HUES6 (cell line): ENCODE measurements around the gene PNISR.

Source experiments
- H3K27ac ChIP-seq: 2 replicates; pipeline ENCODE4 v1.7.0; 2013; ENCODE audit warnings: low read depth, mild to moderate bottlenecking, low read length, inconsistent platforms
- H3K27me3 ChIP-seq: 2 replicates; pipeline ENCODE4 v1.6.1; 2013; ENCODE audit warnings: low read length; ENCODE audit not compliant: control insufficient read depth, insufficient read depth
- H3K36me3 ChIP-seq: 2 replicates; pipeline ENCODE4 v1.6.1; 2013; ENCODE audit warnings: low read length; ENCODE audit not compliant: control insufficient read depth, insufficient read depth
- H3K4me1 ChIP-seq: 2 replicates; pipeline ENCODE4 v1.6.1; 2013; ENCODE audit warnings: low read length; ENCODE audit not compliant: control insufficient read depth, insufficient read depth
- H3K4me3 ChIP-seq: 2 replicates; pipeline ENCODE4 v1.5.1; 2013; ENCODE audit warnings: low read depth, low read length
- H3K9ac ChIP-seq: one replicate; pipeline ENCODE4 v1.6.1; 2013; ENCODE audit warnings: mild to moderate bottlenecking, low read length
- H3K9me3 ChIP-seq: 2 replicates; pipeline ENCODE4 v1.6.1; 2013; ENCODE audit warnings: low read depth, low read length; ENCODE audit not compliant: control insufficient read depth, insufficient read depth

Gene PNISR

DNA sequence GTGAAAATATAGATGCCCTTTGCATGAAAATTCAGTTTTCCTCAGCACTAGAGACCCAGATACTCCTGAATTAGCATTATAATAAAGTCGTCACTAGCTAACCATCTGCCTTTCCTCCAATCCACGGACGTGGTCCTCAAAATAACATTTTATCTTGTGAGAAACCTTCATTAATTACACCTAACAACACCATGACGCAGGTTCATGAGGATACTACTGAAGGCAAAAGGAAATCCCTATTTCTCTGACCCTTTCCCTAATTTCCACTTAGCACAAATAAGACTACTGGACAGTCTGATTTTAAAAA, 1.3 kb upstream of the PNISR start:
- Histone ChIP-seq H3K9me3 (no peaks in the 10 kb centered on the region), H3K27ac (peak overlapping the region; percentile 94), H3K9ac (peak overlapping the region; percentile 97), H3K27me3 (no peaks in the 10 kb centered on the region), H3K4me1 (peaks cover 28% of the 10 kb centered on the region), H3K36me3 (peaks cover 25% of the 10 kb centered on the region), H3K4me3 (peak overlapping the region; percentile 98)

GRCh38 chr6:99425647-99426450, 741 bp upstream of the PNISR start:
- H3K36me3 ChIP-seq: peaks cover 22% of the 10 kb centered on the region
- H3K27me3 ChIP-seq: no peaks in the 10 kb centered on the region
- H3K9ac ChIP-seq: peak overlapping the region; percentile 97
- no peaks in the 10 kb centered on the region for H3K9me3 ChIP-seq
- peak overlapping the region; percentile 98 for H3K4me3 ChIP-seq
- peaks cover 31% of the 10 kb centered on the region for H3K4me1 ChIP-seq
- peak overlapping the region; percentile 94 for H3K27ac ChIP-seq

GRCh38 chr6:99424022-99424421, 1.1 kb downstream of the PNISR start:
- H3K27ac ChIP-seq: no peak overlapping the region

DNA sequence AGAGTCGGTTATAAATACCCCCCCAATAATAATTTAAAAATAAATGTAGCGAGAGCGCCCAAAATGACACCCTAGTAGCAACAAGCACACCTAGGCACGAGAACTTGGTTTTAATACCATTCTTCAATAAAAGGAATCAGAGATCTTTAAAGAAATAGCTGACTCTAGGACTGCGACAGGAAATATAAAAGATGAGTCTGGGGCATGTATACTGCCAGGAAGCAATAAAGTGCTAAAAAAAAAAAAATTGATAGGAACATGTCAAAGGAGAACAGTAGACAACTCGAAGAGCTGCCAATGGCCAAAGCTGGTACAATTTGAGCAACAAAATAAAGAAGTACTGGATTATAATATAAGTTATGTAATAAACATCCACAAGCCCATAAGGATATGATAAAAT, 2.2 kb downstream of the PNISR start:
- Histone ChIP-seq H3K4me1 (peaks cover 26% of the 10 kb centered on the region), H3K27ac (no peak overlapping the region), H3K4me3 (no peak overlapping the region), H3K9me3 (no peaks in the 10 kb centered on the region), H3K9ac (no peak overlapping the region), H3K36me3 (peaks cover 21% of the 10 kb centered on the region), H3K27me3 (no peaks in the 10 kb centered on the region)

More at GRCh38 chr6:99424022-99424421, 1.1 kb downstream of the PNISR start:
- Histone ChIP-seq H3K27me3 (no peaks in the 10 kb centered on the region), H3K9ac (no peak overlapping the region), H3K9me3 (no peaks in the 10 kb centered on the region), H3K4me1 (peaks cover 29% of the 10 kb centered on the region), H3K4me3 (peak overlapping the region; percentile 98), H3K36me3 (peaks cover 21% of the 10 kb centered on the region)

DNA sequence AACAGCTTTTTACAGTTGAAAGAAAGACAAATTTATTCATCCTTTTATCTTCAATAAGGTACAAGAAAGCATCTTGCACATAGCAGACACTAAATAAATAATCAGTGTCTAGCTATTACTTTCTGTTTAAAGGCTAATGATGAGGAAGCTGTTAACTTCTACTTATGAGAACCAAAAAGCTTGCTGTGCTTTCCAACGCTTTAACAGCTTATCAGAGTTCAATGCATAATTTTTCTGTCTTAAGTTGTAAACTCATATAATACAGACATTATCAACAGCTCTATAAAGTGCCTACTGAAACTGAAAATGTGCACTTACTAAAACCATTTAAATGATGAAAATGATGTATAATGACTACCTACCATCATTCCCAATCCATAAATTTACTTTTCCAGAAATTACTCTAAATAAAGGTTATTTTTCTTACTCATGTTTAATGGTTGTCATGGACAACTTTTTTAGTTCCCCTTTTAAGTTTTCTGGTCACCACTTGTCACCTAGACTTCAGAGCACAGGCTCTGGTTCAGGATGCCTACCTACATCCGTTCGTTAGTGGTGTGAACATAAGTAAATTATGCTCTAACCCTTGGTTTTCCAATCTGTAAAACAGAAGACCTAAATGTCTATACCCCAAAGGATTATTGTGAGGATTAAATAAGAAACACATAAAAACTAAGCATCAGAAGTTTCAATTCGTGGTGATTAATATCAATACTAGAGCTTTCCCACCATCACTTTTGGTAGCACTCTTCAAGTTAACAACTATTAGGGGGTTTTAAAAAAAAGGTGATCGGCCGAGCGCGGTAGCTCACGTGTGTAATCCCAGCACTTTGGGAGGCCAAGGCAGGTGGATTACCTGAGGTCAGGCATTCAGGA, 8.0 kb downstream of the PNISR start:
- Histone ChIP-seq H3K36me3 (peaks cover 35% of the 10 kb centered on the region), H3K4me1 (peaks cover 4% of the 10 kb centered on the region; the same call in 1 of the 2 replicates), H3K9ac (no peak overlapping the region), H3K27me3 (no peaks in the 10 kb centered on the region), H3K27ac (no peak overlapping the region), H3K4me3 (no peak overlapping the region), H3K9me3 (no peaks in the 10 kb centered on the region)

DNA sequence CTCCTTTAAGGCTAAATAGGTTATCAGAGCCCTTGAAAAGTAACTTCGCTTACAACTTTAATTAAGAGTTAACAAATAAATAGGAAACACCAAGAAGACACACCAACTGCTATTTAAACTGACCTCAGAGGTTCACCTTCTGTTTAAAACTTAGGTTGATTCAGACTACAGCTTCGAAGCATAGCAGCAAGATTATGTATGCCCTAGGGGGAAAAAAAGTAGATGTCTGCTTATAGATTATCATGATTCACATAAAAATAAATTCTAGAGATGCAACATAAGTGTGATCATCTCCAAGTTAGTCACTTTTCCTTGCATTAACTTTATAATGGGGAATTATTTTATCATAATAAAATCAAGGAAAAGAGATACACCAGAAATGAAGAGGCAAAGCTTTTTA, 8.9 kb downstream of the PNISR start:
- no peak overlapping the region for H3K9ac ChIP-seq
- no peak overlapping the region for H3K27ac ChIP-seq
- peaks cover 37% of the 10 kb centered on the region for H3K36me3 ChIP-seq
- peaks cover 4% of the 10 kb centered on the region; the same call in 1 of the 2 replicates for H3K4me1 ChIP-seq
- H3K4me3 ChIP-seq: no peak overlapping the region
- no peaks in the 10 kb centered on the region for H3K9me3 ChIP-seq
- H3K27me3 ChIP-seq: no peaks in the 10 kb centered on the region

DNA sequence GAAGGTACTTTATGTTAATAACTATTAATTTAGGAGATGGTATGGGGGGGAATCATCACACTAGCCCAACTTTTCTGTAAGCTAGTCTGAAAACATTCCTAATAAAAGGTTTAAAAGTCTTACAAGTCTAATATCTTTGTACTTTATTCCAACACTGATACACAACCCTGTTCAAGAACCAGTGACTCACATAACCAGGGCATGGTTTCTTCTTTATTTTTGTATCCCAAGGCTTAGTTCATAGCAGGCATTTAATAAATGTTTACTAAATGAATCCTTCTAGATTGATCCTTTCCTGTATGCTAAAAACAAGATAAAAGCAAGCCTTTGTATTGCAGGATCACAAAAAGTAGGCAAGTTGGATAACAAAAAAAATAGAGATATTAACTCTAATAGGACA, 9.7 kb downstream of the PNISR start:
- Histone ChIP-seq H3K4me3 (no peak overlapping the region), H3K27me3 (no peaks in the 10 kb centered on the region), H3K4me1 (no peaks in the 10 kb centered on the region; the same call in 1 of the 2 replicates), H3K36me3 (peaks cover 45% of the 10 kb centered on the region), H3K9me3 (no peaks in the 10 kb centered on the region), H3K27ac (no peak overlapping the region), H3K9ac (no peak overlapping the region)

DNA sequence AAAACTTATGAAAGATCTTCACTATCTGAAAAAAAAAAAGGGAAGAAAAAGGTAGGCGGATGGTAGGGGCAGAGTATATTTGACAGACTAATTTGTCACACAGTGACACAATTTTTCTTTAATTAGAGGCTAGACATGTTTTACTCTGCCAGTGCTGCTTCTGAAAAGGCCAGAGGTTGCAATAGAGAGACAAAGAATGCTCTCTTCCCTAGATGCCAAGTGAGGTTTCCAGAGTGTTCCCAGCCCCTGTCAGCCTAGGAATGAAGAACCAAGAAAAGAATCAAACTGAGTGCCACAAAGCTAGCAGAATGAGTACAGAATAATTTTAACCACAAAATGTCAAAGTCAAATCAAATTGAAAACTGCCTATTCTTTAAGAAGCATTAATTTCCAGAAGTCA, 13.0 kb downstream of the PNISR start:
- Histone ChIP-seq H3K27ac (no peak overlapping the region), H3K9ac (no peak overlapping the region), H3K4me3 (no peak overlapping the region), H3K36me3 (peaks cover 78% of the 10 kb centered on the region), H3K9me3 (no peaks in the 10 kb centered on the region), H3K4me1 (no peaks in the 10 kb centered on the region; the same call in 1 of the 2 replicates), H3K27me3 (no peaks in the 10 kb centered on the region)

- H3K36me3 ChIP-seq: peaks cover 90% of the 10 kb centered on the region
These were observed 15.4 kb downstream of the PNISR start for GRCh38 chr6:99409672-99410071.

DNA sequence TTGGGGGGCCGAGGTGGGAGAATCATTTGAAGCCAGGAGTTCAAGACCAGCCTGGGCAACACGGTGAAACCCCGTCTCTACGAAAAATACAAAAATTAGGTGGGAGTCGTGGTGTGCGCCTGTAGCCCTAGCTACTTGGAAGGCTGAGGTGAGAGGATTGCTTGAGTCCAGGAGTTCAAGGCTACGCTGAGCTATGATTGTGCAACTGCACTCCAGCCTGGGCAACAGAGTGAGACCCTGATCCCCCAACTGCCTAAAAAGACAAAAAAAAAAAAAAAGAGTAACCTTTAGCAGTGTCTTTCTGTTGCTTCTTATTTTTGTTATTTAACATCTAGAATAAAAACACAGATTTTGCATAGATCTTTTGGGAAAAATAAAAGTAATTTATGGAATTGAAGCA, 18.0 kb downstream of the PNISR start:
- H3K27me3 ChIP-seq: no peaks in the 10 kb centered on the region
- H3K4me3 ChIP-seq: no peak overlapping the region
- H3K9me3 ChIP-seq: no peaks in the 10 kb centered on the region
- no peak overlapping the region for H3K9ac ChIP-seq
- no peaks in the 10 kb centered on the region for H3K4me1 ChIP-seq
- no peak overlapping the region for H3K27ac ChIP-seq
- H3K36me3 ChIP-seq: peaks cover 99% of the 10 kb centered on the region

More at GRCh38 chr6:99409672-99410071, 15.4 kb downstream of the PNISR start:
- Histone ChIP-seq H3K9me3 (no peaks in the 10 kb centered on the region), H3K27me3 (no peaks in the 10 kb centered on the region), H3K9ac (no peak overlapping the region), H3K27ac (no peak overlapping the region), H3K4me1 (no peaks in the 10 kb centered on the region), H3K4me3 (no peak overlapping the region)

- Histone ChIP-seq H3K4me1 (no peaks in the 10 kb centered on the region), H3K36me3 (peaks cover 93% of the 10 kb centered on the region), H3K27me3 (no peaks in the 10 kb centered on the region), H3K9me3 (no peaks in the 10 kb centered on the region), H3K9ac (no peak overlapping the region), H3K27ac (no peak overlapping the region), H3K4me3 (no peak overlapping the region)
These were observed 22.7 kb downstream of the PNISR start for GRCh38 chr6:99402448-99402847.
